ELR (cell line): ENCODE results near the gene CCR3.

Experiments used
- DNase-seq: peaks from one replicate; pipeline ENCODE4 v3.0.0-alpha.2; 2015; ENCODE audit warnings: low read depth

CCR3 gene

DNA sequence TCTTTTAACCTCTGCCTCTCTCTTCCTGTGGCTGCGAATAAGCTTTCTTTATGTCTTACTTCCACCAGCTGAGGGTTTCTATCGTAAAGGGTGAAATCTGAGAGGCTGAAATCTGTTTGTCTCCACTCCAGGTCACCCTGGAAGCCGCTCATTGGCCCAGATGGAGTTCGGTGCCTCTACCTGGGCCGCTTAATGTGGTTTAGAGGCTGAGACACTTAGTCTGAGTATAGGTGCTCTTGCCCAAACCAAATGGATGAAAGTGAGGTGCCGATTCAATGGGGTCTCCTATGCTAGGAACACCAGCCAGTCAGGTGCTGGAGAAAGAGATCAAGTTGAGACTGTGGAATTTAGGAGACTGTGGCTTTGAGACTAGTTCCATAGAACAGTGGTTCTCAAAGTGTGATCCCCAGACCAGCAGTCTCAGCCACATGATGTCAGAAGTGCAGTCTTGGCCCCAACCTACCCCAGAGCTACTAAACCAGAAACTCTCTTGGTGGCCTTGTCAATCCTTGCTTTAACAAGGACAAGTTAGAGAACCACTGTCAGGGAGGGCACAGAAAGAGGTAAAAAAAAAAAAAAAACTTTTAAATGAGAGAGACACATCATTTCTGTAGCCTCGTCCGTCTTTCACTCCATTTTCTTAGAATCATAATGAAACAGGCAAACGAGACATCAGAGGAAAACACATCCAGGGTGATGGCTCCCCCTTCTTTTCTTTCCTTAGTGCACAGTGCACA is 56.8 kb downstream of the CCR3 start:
- no peak for DNase-seq

DNA sequence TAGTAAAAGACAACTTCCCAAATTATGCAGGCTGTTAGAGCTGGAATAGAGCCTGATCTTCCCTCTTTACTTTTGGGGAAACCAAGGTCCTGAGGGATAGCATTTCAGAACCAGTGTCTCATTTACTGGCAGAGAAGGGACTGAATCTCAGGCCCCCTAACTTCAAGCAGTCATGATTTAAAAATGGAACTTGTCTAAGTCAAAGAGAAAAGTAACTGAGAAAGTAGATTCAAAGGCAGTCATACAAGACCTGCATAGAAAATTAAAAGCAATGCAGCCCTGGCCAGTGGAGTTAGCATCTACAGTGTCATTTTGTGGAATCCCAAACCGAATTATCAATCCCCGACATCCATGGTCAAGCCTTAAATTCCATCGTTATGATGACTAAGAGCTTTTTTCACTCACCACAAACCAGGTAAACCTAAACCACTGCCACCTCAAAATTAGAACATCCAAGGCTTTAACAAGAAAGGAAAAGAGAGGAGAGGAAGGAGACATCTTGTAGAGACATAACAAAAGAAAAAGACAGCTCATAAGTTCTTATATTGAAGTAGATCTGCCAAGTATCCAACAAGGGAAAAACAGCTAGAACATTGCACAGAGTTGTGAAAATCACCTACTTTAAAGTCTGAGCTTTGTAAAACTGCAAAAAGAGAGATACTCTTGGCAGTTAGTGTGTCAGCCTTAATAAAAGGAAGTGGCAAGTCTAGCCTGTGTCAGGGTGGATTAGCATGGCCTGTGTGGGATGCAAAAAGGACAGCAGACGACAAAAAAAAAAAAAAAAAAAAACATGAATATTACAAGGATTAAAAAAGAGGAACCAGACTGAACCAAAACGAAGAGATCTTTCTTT is 57.6 kb downstream of the CCR3 start:
- DNase-seq = no peak

DNA sequence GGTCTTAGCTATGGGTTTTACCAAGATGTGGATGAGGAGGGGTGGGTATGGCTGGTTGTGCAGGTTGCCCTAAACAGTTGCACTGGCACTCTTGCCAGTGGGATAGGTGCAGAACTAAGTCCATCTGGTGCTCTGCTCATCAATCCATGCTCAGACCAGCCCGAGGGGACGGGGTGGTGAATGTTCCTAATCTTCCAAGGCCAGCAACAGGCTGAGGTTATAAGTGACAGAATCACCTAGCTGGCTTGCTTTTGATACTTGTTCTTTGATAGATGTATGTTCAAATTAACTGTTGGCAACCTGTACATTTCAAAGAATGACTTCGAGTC is 58.2 kb downstream of the CCR3 start:
- DNase-seq = no peak

DNA sequence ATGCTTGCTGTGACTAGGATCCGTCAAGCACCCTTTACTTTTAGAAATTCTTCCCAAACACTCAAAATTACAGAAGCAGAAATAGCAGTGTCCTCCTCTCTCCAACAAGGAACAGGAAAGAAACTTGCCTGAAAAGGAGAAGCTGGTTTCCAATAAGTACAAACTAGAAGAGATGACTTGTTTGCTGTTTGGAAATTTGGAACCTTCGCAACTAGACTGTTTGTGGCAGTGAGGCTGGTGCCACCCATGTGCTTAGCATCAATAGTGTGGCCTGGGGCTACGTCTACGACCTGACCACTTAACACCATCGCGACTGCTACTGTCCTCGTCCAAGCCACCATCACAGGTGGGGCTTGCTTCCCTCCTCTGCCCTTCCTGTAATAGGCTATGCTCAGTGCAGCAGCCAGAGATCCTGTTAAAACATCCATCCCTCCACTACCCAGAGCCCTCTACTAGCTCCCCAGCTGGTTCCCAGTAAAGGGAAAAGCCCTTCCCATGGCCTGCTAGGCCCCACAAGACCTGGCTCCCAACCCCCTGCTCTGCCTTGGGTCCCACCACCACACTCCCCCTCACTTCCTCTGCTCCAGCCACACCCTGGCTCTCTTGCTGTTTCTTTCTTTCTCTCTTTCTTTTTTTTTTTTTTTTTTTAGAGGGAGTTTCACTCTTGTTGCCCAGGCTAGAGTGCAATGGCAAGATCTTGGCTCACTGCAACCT is 59.0 kb downstream of the CCR3 start:
- DNase-seq = no peak

DNA sequence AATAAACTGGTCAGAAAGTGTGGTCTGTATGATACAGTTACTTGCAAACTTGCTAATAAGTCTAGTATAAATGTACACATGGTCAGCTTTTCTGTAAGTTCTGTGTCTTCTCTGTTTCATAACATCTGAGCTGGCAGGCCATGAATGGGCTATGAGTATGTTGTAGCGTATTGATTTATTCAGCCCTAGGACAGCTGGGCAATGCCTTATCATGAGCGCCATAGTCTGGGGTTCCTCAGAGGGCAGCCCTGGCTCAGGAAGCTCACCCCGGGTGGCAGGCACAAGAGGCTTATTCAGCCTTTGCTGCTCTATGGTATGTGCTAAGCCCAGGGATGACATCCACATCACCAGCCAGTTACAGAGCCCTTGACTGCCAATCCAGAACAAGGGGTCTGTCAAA is 61.0 kb downstream of the CCR3 start:
- no peak for DNase-seq

DNA sequence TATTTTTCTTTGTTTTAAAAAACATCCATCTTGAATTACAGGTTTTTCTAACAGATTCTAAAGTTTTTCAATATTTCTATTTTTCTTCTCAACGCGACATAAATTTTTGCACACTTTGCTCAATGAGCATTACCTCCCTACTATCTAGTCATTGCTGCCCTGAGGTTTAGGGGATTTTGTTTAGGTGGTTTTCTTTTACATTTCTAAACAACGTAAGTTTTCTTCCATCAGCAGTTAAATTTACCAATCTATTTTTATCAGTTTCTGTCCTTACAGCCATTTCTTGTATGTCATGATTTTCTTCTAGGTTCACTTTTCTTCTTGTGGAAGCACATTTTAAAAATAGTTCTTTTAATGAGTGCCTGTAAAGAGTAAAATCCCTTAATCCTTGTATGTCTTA is 62.5 kb downstream of the CCR3 start:
- DNase-seq = no peak

DNA sequence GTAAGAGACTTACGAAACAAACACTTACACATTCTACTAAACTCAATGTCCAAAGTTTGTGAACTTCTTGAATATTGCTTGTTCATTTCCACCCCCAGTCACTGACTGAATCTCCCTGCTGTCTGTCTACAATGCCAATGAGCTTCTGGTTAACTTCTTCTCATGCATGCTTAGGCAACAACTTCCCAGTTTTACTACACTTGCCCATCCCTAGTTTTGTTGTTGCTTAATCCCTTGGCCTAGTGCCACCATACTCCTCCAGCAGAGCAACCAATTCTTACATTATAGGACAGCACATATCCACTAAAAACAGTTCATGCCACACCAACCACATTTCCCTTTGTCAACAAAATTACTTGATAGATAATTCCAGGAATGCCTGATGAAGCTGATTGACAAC is 70.7 kb downstream of the CCR3 start:
- DNase-seq = no peak

DNA sequence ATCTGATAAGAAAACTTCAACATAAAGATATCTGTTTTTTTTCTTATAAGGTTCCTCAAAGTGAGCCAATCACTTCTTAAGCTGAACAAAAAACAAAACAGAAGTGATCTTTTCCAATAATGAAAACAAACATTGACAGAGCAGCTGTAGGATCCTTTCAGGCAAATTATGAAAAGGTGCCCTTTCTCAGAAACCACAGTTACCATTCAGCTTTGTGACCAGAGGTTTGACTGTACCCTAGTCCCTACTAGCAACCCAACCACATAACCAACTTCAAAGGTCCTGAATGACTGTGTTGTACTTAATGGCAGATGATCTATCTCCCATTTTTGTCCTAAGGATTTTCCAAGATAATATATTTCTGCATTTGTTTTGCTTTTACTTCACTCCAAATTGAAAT is 72.3 kb downstream of the CCR3 start:
- DNase-seq = no peak

DNA sequence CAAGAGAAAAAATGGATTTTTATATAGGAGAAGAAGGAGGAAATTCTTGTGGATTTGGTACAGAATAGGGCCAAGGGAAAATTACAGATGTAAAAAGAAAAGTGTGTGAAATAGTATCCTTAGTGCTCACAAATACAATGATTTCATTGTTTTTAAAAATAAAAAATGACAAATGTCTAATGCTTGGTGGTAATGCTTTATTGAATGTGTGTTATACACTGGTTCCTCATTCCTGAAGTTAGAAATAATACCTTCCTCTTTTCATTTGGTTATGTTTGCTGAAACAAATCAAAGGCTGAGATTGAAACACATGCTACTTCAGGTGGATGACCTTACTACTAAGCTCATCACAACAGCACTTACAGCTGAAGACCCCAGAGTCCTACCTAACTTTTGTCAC is 73.9 kb downstream of the CCR3 start:
- DNase-seq = no peak
